ENCODE data around the gene MKRN2.

Gene MKRN2

DNA sequence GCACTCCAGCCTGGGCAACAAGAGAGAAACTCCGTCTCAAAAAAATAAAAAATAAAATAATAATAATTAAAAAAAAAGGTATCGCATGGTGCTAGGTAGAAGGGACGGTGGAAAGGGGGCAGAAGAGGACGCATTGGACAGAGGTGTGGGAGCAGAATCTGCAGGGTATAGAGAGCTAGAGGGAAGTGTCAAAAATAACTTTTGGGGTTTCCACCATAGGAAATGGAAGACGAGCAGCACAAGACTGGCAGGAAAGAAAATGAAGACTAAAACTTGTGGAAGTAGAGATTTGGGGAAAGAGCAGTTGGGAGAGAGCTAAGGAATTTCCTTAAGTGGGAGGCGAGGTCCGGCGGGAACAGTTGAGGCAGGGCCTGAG, 585 bp upstream of the MKRN2 start:
- no peak for DNase-seq

DNA sequence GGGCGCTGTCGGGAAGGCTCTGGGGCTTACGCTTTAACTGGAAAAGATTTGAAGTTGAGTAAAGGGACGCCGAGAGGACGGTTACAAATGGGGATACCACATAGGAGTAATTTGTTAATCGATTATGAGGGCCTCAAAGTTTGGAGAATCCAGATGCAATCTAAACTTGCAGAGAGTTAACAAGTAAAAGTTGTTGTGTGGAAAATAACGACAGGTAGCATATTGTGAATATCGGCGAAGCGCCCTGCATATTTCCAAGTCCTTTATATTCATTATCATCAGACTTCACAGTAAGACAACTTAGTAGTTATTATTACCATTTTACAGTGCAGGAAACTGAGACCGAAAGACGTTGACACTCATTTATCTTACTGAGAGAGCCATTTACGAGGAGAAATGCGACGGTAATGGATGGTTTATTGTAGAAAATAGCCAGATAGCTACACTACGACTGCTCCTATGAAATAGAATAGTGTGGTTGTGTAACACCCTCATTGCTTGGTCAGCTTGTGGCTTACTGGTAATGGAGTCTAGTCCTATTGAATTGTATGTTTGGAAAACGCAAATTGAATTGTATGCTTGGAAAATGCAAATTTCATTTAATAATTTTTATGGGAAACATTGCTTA, 700 bp downstream of the MKRN2 start:
- DNase-seq: no peak

DNA sequence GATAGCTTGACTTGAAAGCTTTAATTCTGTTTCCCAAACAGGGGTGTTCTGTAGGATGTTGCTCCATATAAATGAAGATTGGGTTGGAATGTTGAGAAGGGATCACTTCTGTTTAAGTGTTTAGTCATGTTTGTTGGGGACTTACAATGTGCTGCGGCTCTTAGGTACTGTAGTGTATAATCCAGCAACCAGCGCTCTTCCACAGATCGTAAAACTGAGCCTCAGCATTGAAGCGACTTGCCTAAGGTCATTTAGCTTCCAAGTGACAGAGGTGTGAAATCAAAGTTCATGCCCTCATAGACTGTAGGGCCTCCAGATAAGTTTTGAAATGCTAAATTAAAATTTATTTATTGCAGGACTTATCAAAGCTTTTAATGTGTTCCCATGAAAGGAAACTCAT, 1.8 kb downstream of the MKRN2 start:
- DNase-seq: no peak

DNA sequence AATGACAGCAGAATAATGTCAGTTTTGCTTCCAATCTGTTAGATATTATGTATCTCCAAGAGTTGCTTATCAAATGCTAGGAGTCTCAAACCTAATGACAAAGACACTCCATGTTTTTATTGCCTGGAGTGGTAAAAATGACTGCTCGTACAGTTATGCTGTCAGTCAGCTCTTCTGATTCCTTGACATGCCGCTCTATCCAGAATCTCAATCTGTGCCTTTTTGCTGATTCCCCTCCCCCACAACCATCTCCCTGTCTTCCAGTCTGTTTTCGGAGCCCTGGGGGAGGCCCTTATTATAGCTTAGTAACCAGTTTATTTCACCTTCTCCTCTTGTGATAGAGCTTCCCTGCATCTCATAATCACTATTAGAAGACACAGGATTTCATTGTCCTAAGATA, 2.6 kb downstream of the MKRN2 start:
- no peak for DNase-seq

DNA sequence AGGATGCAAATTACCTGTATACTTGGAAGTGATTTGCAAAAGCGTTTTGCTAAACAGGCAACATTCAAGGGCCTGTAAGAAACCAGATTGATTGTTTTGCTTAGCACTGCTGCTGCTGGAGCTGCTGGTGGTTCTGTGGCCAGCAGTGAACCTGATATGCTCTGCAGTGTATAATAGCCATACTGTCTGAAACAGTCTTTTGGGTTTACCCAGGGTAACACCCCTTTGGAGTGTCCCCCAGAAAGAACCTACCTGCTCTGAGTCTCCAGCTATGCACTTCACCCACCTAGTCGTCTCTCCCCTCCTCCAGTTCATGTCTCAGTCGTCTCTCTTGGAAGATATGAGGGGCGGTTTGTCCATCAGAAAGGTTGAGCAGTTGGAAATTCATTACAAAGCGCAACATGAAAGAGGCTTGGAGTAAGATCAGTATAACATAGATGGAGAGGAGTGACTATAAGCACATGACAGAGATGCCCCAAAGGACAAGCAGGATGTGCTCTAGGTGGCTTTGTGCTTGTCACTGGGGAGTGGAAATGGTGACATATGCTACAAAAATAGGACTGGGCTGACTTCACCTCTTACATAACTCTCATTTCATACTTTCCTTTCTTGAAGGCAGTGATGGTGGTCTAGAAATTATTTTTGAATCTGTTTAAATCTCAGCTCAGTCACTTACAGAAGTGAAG, 3.8 kb downstream of the MKRN2 start:
- no peak for DNase-seq

DNA sequence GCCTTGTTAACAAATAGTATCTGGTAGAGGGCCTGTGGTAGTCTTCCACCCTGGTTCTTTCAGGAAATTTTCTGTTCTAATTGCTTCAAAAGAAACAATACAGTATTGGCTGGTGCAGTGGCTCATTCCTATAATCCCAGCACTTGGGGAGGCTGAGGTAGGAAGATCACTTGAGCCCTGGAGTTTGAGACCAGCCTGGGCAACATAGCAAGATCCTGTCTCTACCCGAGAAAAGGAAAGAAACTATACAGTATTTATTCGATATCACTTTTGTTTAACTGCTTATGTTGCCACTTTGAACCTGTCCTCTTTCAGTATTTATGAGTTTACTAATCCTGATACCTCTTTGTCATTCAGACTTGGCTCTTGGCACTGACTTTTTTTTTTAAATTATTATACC, 4.5 kb downstream of the MKRN2 start:
- no peak for DNase-seq

DNA sequence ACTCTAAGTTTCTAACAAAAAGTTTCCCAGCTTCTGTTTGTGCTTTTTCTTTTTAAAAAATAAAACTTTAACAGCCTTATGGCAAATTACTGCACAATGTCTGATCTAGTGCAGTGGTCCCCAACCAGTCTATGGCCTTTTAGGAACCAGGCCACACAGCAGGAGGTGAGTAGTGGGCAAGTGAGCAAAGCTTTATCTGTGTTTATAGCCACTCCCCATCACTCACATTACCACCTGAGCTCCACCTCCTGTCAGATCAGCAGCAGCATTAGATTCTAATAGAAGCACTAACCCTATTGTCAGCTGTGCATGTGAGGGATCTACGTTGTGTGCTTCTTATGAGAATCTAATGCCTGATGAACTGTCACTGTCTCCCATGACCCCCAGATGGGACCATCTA, 5.6 kb downstream of the MKRN2 start:
- DNase-seq: no peak

DNA sequence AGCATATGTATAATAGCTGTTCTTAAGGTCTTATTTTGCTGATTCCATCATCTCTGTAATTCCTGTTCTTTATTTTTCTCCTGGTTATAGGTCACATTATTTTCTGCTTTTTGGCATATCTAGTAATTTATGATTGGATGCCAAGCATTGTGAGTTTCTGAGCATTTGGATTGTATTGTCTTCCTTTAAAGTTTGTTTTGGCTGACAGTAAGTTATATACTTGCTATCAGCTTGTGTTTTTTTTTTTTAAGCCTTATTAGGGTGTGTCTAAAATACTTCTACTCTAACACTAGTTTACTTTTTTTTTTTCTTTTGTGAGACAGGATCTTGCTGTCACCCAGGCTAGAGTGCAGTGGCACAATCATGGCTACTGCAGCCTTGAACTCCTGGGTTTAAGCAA, 10.1 kb downstream of the MKRN2 start:
- DNase-seq: no peak

DNA sequence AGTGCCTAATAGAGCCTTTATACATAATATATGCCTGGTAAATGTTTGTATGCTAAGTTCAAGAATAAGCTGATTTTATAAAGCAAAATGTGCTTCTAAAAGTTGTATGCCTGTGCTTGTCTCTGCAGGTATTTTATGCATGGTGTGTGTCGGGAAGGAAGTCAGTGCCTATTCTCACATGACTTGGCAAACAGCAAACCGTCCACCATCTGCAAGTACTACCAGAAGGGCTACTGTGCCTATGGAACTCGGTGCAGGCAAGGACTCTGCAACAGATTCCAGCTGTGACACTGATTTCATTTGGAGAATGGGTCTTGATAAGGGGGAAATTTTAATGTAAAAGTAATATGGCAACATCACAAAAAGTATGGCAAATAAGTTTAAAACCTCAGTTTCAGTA, 11.9 kb downstream of the MKRN2 start:
- no peak for DNase-seq

DNA sequence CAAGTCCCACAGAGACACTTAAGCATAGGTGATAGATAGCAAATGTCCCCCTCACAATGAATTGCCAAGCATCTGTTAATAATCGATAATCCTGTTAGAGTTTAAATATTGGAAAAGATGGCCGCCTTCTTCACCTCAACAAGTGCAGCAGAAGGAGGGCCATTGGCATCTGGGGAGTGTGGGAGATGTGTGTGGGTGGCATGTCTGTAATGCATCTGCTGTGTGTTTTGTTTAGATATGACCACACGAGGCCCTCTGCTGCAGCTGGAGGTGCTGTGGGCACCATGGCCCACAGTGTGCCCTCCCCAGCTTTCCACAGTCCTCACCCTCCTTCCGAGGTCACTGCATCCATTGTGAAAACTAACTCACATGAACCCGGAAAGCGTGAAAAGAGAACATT, 12.9 kb downstream of the MKRN2 start:
- no peak for DNase-seq

DNA sequence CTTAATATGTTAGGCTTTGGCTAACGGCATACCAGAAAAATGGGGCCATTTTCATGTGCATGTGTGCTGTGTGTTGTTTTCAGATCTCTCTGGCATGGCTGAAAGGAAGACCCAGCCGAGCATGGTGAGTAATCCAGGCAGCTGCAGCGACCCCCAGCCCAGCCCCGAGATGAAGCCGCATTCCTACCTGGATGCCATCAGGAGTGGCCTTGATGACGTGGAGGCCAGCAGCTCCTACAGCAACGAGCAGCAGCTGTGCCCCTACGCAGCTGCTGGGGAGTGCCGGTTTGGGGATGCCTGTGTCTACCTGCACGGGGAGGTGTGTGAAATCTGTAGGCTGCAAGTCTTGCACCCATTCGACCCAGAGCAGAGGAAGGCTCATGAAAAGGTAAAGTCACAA, 15.1 kb downstream of the MKRN2 start:
- no peak for DNase-seq

DNA sequence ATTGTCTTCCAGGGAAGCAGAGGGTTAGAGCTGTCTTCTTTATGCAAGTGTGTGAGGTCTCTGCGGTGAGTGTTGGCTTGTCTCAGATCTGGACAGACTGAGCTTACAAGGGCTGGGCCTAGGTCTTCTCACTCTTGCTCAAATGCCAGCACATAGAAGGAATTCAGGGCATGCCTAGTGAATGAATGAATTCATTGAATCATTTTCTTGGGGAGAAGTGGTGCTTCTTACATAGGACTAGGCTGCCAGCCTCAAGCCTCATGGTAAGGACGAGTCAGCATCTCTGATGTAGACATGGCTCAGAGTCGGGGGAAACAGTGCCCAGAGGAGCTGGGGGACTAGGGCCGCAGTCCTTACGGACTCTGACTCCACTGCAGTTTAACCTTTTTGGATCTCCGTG, 17.2 kb downstream of the MKRN2 start:
- no peak for DNase-seq

DNA sequence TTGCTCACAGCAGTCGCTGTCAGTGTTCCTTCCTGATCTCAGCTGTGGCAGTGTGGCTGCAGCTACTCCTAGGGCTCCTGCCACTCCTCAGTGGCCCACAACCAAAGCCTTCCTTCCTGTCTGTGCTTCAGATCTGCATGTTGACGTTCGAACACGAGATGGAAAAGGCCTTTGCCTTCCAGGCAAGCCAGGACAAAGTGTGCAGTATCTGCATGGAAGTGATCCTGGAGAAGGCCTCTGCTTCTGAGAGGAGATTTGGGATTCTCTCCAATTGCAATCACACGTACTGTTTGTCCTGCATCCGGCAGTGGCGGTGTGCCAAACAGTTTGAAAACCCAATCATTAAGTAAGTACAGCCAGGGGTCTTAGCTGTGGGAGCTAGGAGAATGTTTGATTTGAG, 17.8 kb downstream of the MKRN2 start:
- no peak for DNase-seq

DNA sequence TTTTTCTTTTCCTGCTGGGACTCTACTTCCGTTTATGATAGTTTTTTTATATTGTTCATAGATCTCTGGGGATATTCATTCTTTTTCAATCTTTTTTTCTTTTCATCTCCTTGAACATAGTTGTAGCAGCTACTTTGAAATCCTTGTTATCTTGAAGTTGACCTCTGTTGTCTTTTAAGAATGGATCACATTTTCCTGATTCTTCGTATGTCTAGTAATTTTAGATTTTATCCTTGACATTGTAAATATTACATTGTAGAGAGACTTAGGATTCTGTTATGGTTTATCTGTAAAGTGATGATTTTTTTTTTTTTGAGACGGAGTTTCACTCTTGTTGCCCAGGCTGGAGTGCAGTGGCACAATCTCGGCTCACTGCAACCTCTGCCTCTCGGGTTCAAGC, 20.5 kb downstream of the MKRN2 start:
- no peak for DNase-seq

DNA sequence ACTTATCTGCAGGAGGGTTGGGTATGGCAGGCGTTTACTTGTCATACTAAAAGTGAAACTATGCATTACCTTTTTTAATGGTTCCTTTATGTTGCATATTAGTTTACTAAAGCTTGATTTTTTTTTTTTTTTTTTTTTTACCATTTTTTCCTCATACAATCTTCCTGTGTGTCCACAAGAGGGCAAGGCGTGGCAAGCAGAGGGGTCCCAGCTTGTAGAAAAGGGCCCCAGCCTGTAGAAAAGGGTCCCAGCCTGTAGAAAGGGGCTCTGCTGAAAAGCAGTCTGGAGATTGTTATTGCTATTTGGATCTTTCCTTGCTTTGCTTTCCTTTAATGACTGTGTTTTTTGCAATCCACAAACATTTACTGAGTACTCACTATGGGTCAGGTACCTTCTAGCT, 21.9 kb downstream of the MKRN2 start:
- DNase-seq: no peak

DNA sequence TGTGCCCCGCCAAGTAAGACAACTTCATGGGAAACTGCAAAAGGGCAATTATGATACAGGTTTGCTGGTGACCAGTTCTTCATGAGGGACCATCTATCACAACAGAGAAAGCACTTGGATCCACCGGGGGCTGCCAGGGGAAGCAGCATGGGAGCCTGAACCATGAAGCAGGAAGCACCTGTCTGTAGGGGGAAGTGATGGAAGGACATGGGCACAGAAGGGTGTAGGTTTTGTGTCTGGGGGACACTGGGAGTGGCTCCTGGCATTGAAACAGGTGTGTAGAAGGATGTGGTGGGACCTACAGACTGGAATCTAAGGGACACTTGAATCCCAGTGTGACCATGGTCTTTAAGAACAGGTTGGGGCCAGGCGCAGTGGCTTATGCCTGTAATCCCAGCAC, 22.6 kb downstream of the MKRN2 start:
- no peak for DNase-seq

DNA sequence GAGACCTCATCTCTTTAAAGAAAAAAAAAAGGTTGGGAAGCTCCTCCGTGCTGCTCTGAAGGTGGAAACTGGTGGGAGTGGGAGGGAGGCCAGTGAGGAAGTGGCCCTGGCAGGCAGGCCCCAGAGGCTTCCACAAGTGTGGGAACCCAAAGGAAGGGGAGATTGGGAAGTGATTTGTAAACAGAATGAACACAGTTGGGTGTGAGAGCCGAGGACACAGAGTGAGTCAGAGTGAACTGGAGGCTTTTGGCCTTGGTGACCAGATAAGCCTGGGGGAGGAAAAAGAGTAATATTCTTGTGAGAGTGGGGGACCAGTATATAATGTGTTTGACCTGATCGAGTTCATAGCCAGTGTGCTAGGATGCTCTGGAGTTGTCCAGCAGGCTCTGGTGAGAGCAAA, 23.0 kb downstream of the MKRN2 start:
- no peak for DNase-seq

DNA sequence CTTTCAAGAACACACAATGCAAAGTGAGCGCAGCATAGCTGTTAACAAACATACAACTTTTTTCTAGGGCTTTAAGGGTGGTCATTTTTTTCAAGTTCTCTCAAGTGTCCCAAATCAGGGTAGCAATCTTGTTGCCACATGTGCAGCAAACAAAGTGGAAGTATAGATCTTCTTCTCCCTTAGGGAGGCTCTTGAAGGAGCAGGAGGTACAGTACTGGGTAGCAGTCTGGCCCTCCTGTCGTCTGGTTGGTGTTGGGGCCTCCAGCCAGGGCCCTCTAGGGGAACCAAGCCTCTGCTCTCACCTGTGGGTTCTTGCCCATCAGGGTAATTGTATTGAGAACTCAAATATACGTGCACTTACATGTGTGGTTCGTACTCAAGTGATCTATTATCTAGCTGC, 25.8 kb downstream of the MKRN2 start:
- no peak for DNase-seq

DNA sequence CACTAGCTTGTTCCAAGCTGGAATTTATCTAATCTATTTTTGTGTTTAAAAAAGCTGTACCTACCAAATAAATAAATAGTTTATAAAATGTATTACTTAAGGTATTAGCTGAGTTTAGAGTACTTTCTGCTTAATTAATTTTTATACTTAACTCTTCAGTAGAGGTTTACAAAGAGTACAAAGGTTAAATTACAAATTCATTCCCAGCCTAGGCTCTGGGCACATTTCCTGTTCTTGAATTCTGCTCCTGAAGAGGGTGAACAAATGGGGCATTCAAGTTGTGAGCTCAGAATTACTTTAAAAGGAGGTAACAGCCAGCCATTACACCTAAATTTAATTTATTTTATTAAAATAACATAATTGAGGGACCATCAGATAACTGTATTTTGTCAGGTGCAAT, 26.4 kb downstream of the MKRN2 start:
- no peak for DNase-seq

DNA sequence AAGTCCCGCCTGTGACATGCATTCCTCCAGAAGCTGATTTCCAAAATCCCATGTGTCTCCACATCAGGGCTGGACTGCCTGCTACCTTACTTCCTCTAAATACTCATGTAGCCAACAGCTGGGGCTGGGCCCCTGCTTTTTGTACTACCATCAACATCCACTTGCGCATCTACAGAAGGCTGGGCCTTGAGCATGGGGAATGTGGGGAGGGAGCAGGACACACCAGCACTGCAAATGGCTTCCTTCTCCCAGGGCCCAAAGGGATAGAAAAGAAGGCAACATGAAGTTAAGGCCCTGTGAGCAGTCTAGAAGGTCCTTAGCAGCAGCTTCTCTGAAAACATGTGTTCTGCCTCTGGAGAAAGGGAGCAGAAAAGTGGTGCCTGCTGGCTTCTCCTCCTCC, 27.2 kb downstream of the MKRN2 start:
- no peak for DNase-seq

DNA sequence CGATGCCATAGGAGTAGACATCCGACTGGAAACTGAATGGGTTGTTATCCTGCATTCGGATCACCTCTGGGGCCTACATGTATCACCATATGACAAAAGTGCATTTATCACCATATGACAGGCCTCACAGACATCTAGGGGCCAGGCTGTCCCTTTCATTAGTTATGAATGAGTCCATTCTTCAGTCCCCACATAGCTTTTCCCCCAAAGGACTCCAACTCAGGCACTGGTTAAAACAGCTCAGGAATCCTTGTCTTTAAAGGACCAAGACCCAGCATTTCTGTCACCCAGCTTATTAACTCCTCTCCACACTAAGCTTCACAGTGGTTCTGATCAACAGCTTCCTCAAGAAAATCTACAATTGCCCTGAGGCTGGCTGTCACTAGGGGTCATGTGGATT, 28.3 kb downstream of the MKRN2 start:
- DNase-seq: no peak

DNA sequence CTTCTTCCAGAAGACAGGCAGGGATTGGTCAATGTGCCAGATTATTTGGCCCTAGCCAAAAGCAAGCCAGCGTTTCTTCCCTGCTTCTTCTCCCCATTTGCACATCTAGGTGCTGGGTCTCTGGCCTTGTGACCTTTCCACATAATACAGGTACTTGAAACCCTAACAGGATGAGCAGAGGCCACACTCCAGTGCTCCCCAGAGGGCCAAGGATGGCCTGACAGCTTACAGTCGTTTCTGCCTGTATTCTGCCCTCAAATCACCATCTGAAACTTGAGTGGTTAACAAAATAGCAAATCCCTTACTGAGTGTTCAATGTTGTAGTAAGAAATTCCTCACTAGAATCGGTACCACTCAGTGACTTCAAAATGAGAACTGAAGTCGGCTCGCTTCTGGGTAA, 29.1 kb downstream of the MKRN2 start:
- DNase-seq: no peak

DNA sequence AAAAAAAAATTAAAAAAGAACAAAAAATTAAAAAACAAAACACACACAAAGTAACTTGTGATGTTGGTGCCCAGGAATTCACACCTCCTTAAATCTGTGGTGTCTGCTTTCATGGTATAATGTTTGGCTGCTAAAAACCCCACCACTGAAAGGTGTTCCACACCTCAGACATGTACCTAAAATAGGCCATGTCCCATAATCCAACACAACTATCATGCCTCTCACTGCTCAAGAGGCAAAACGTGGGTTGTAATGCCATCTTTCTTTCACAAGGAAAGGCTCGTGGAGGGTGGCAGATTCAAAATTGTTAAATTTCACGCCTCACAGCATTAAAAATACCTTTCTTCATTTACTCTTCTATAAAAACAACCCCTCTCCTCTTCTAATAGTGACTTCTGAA, 29.5 kb downstream of the MKRN2 start:
- DNase-seq: no peak

DNA sequence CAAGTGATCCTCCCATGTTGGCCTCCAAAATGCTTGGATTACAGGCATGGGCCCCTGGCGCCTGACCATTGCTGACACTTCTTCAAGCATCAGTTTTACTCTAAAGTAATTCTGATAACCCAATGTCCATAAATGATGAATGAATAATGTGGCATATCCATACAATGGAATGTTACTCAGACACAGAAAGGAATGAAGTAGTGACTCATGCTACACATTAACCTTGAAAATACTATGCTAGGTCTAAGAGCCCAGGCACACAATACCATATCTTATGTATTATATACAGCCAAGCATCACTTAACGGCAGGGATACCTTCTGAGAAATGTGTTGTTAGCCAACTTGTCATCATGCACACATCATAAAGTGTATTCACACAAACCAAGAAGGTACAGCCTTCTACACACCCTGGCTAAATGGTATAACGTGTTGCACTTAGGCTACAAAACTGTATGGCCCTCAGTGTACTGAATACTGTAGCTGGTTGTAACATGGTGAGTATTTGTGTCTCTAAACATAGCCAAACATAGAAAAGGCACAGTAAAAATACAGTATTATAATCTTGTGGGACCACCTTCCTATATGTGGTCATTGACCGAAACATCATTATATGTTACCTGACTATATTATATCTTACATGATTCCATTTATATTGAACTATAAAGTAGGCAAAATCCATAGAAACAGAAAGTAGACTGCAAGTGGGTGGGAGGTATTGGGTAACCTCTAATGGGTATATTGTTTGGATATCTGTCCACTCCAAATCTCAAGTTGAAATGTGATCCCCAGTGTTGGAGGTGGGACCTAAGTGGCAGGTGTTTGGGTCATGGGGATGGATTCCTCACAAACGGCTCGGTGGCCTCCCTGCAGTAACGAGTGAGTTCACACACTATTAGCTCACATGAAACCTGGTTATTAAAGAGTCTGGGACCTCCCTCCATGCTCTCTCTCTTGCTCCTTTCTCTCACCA, 31.4 kb downstream of the MKRN2 start:
- DNase-seq: no peak
